ENCODE measurements around the gene PREX1.
"Not testable (repeated sequence)": the region's sequence is repeated elsewhere in the genome, so short reads cannot be mapped to it uniquely, and the experiment has no call there.

Gene PREX1

GRCh38 chr20:48777821-48778220, 50.0 kb downstream of the PREX1 start:
- DNase-seq (ENCODE audit: low spot score) = no peak

- no peak for DNase-seq (ENCODE audit: low spot score)
Observed at GRCh38 chr20:48777005-48777404, 50.8 kb downstream of the PREX1 start.

GRCh38 chr20:48776306-48776705, 51.5 kb downstream of the PREX1 start:
- no peak for DNase-seq (ENCODE audit: low spot score)

- not testable (repeated sequence) for DNase-seq (ENCODE audit: low spot score)
Observed at GRCh38 chr20:48775545-48775944, 52.3 kb downstream of the PREX1 start.

- DNase-seq (ENCODE audit: low spot score) = no peak
Observed at GRCh38 chr20:48774696-48775095, 53.1 kb downstream of the PREX1 start.

- no peak for DNase-seq (ENCODE audit: low spot score)
Observed at GRCh38 chr20:48773837-48774418, 53.9 kb downstream of the PREX1 start.

- DNase-seq (ENCODE audit: low spot score) = no peak
Observed at GRCh38 chr20:48772183-48772976, 55.4 kb downstream of the PREX1 start.

- DNase-seq (ENCODE audit: low spot score) = no peak
Observed at GRCh38 chr20:48771542-48771941, 56.3 kb downstream of the PREX1 start.

- DNase-seq (ENCODE audit: low spot score) = no peak
Observed at GRCh38 chr20:48770700-48771442, 56.9 kb downstream of the PREX1 start.

- DNase-seq (ENCODE audit: low spot score) = no peak
Observed at GRCh38 chr20:48769069-48769983, 58.5 kb downstream of the PREX1 start.

- DNase-seq (ENCODE audit: low spot score) = no peak
Observed at GRCh38 chr20:48766961-48767960, 60.5 kb downstream of the PREX1 start.

- DNase-seq (ENCODE audit: low spot score) = no peak
Observed at GRCh38 chr20:48766205-48766604, 61.6 kb downstream of the PREX1 start.

GRCh38 chr20:48765359-48765758, 62.4 kb downstream of the PREX1 start:
- no peak for DNase-seq (ENCODE audit: low spot score)

GRCh38 chr20:48763216-48763914, 64.4 kb downstream of the PREX1 start:
- no peak for DNase-seq (ENCODE audit: low spot score)

- DNase-seq (ENCODE audit: low spot score) = no peak
Observed at GRCh38 chr20:48761874-48762273, 65.9 kb downstream of the PREX1 start.

- DNase-seq (ENCODE audit: low spot score) = no peak
Observed at GRCh38 chr20:48761023-48761785, 66.6 kb downstream of the PREX1 start.

GRCh38 chr20:48760403-48760983, 67.3 kb downstream of the PREX1 start:
- DNase-seq (ENCODE audit: low spot score) = no peak

- DNase-seq (ENCODE audit: low spot score) = no peak
Observed at GRCh38 chr20:48759631-48760245, 68.1 kb downstream of the PREX1 start.

Data from SK-N-DZ (cell line).